PC-9 (cell line): ENCODE results near the gene APLF.

ENCODE experiments used
- EZH2 ChIP-seq: fragments of 200-600 bp; sonication (generic); IDR thresholded peaks from 2 replicates; pipeline ENCODE4 v1.8.0; 2017; ENCODE audit warnings: antibody characterized with exemption, low read depth
- TF ChIP-seq, protein P1 (sequence below): fragments of 200-600 bp; sonication (generic); conservative IDR thresholded peaks from 2 replicates; pipeline ENCODE4 v1.6.1; 2017; ENCODE audit warnings: mixed run types, antibody characterized with exemption, mild to moderate bottlenecking, moderate library complexity

DNA sequence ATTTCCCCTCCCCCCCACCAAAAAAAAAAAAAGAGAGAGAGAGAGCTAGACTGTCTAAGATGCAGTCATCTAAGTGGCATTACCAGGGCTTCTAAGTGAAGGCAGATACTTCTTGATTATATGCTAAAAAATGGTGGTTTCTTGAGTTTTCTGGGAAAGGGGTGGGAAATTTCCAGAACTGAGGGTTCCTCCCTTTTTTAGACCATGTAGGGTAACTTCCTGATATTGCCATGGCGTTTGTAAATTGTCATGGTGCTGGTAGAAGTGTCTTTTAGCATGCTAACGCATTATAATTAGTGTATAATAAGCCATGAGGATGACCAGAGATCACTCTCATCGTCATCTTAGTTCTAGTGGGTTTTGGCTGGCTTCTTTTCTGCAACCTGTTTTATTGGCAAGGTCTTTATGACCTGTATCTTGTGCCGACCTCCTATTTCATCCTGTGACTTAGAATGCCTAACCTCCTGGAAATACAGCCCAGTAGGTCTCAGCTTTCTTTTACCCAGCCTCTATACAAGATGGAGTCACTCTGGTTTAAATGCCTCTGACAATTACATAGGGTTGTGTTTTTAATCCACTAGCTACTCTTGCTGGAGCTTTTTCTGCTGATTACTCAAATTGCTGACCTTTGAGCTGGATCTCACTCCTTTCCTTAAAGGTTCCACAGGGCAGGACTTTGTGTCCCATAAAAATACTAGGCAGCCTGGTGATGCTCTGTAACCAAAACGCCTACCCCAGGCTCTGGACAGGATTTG is 145.6 kb downstream of the APLF start:
- TF ChIP-seq, protein P1, sequence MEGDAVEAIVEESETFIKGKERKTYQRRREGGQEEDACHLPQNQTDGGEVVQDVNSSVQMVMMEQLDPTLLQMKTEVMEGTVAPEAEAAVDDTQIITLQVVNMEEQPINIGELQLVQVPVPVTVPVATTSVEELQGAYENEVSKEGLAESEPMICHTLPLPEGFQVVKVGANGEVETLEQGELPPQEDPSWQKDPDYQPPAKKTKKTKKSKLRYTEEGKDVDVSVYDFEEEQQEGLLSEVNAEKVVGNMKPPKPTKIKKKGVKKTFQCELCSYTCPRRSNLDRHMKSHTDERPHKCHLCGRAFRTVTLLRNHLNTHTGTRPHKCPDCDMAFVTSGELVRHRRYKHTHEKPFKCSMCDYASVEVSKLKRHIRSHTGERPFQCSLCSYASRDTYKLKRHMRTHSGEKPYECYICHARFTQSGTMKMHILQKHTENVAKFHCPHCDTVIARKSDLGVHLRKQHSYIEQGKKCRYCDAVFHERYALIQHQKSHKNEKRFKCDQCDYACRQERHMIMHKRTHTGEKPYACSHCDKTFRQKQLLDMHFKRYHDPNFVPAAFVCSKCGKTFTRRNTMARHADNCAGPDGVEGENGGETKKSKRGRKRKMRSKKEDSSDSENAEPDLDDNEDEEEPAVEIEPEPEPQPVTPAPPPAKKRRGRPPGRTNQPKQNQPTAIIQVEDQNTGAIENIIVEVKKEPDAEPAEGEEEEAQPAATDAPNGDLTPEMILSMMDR = no peak
- no peak for TF ChIP-seq EZH2
